MM.1S (cell line): Measurements from ENCODE around the gene TEX14.
A peak's percentile ranks its signal among the peaks of the same experiment; 100 is the strongest.

Experiments used
- DNase-seq: peaks from one replicate; pipeline ENCODE4 v3.0.0-alpha.2; 2015
- H2AFZ ChIP-seq: fragments of 300-600 bp; sonication (generic); 2 replicates; pipeline ENCODE4 v1.6.0; 2016; ENCODE audit warnings: antibody characterized with exemption, low read length
- H3F3A ChIP-seq: fragments of 300-600 bp; sonication (generic); 2 replicates; pipeline ENCODE4 v1.6.1; 2016; ENCODE audit warnings: mild to moderate bottlenecking, antibody characterized with exemption, low read length, moderate library complexity, mixed read lengths; ENCODE audit not compliant: insufficient read depth
- H3K27ac ChIP-seq: fragments of 300-600 bp; sonication (generic); 2 replicates; pipeline ENCODE4 v1.5.1; 2016; ENCODE audit warnings: mild to moderate bottlenecking, low read length
- H3K27me3 ChIP-seq: fragments of 300-600 bp; sonication (generic); replicated peaks from 2 replicates; pipeline ENCODE4 v1.6.0; 2016; ENCODE audit warnings: low read length; ENCODE audit not compliant: insufficient read depth
- H3K36me3 ChIP-seq: fragments of 300-600 bp; sonication (generic); replicated peaks from 2 replicates; pipeline ENCODE4 v1.6.1; 2016; ENCODE audit warnings: mild to moderate bottlenecking, low read length, mixed read lengths; ENCODE audit not compliant: insufficient read depth
- H3K4me1 ChIP-seq: fragments of 300-600 bp; sonication (generic); 2 replicates; pipeline ENCODE4 v1.6.1; 2016; ENCODE audit warnings: low read length, mixed read lengths
- H3K4me2 ChIP-seq: fragments of 300-600 bp; sonication (generic); 2 replicates; pipeline ENCODE4 v1.6.0; 2016; ENCODE audit warnings: low read depth, low read length
- H3K4me3 ChIP-seq: fragments of 300-600 bp; sonication (generic); 2 replicates; pipeline ENCODE4 v1.5.1; 2016; ENCODE audit warnings: low read length, mixed read lengths
- H3K79me2 ChIP-seq: fragments of 300-600 bp; sonication (generic); 2 replicates; pipeline ENCODE4 v1.6.1; 2016; ENCODE audit warnings: mixed run types, low read length, mixed read lengths
- H3K9ac ChIP-seq: fragments of 300-600 bp; sonication (generic); 2 replicates; pipeline ENCODE4 v1.6.1; 2016; ENCODE audit warnings: low read length, mixed read lengths
- H3K9me2 ChIP-seq: fragments of 300-600 bp; sonication (generic); replicated peaks from 2 replicates; pipeline ENCODE4 v1.6.1; 2016; ENCODE audit warnings: mild to moderate bottlenecking, low read length, mixed read lengths; ENCODE audit not compliant: insufficient read depth
- H3K9me3 ChIP-seq: fragments of 300-600 bp; sonication (generic); replicated peaks from 2 replicates; pipeline ENCODE4 v1.6.1; 2016; ENCODE audit warnings: mild to moderate bottlenecking, low read length, mixed read lengths; ENCODE audit not compliant: insufficient read depth
- H4K20me1 ChIP-seq: fragments of 300-600 bp; sonication (generic); 2 replicates; pipeline ENCODE4 v1.6.1; 2016; ENCODE audit warnings: mild to moderate bottlenecking, low read length, moderate library complexity, mixed read lengths; ENCODE audit not compliant: insufficient read depth
- EZH2 ChIP-seq: fragments of 300-600 bp; sonication (generic); optimal IDR thresholded peaks from 2 replicates; pipeline ENCODE3; 2017; ENCODE audit warnings: low read depth, mild to moderate bottlenecking, antibody characterized with exemption, low read length, mixed read lengths
- EZH2phosphoT487 ChIP-seq: fragments of 300-600 bp; sonication (generic); IDR thresholded peaks from 2 replicates; pipeline ENCODE4 v1.6.1; 2018; ENCODE audit warnings: antibody characterized with exemption, low read length
- TF ChIP-seq, protein P1 (sequence below): fragments of 300-600 bp; sonication (generic); IDR thresholded peaks from 2 replicates; pipeline ENCODE4 v1.5.1; 2016; ENCODE audit warnings: antibody characterized with exemption, low read length, mixed read lengths

The TEX14 gene

DNA sequence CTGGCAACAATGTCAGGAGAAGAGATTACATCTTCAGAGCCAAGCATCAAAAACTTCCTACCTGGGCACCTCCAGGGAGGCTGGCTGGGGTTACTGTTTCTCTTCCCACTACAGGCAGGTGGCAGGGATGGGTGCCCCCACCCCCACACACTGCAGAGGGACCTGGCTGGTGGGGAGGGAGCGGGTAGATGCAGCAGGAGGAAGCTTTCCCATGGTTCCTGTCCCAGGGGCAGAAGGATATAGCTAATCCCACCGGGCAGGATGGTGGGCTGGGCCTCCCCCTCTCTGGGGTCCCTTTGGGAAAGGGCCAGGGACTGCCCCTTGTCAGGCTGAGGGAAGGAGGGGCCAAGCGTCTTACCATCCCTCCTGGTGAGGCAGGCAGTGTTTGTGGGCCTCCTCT, 160.7 kb downstream of the TEX14 start:
- H3K9me2 ChIP-seq: no peaks in the 10 kb centered on the region
- peaks cover 32% of the 10 kb centered on the region for H3K27me3 ChIP-seq
- H2AFZ ChIP-seq: no peak overlapping the region
- H3K27ac ChIP-seq: no peak overlapping the region
- no peaks in the 10 kb centered on the region for H3K9me3 ChIP-seq
- TF ChIP-seq EZH2 (no peak), EZH2phosphoT487 (no peak)
- TF ChIP-seq, protein P1, sequence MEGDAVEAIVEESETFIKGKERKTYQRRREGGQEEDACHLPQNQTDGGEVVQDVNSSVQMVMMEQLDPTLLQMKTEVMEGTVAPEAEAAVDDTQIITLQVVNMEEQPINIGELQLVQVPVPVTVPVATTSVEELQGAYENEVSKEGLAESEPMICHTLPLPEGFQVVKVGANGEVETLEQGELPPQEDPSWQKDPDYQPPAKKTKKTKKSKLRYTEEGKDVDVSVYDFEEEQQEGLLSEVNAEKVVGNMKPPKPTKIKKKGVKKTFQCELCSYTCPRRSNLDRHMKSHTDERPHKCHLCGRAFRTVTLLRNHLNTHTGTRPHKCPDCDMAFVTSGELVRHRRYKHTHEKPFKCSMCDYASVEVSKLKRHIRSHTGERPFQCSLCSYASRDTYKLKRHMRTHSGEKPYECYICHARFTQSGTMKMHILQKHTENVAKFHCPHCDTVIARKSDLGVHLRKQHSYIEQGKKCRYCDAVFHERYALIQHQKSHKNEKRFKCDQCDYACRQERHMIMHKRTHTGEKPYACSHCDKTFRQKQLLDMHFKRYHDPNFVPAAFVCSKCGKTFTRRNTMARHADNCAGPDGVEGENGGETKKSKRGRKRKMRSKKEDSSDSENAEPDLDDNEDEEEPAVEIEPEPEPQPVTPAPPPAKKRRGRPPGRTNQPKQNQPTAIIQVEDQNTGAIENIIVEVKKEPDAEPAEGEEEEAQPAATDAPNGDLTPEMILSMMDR: no peak
- peaks cover 7% of the 10 kb centered on the region; the same call in 1 of the 2 replicates for H3K4me1 ChIP-seq
- no peaks in the 10 kb centered on the region for H3K79me2 ChIP-seq
- no peaks in the 10 kb centered on the region for H3F3A ChIP-seq
- peak overlapping the region; percentile 81; the same call in 1 of the 2 replicates for H3K4me2 ChIP-seq
- no peak overlapping the region for H3K9ac ChIP-seq
- no peaks in the 10 kb centered on the region for H4K20me1 ChIP-seq
- H3K36me3 ChIP-seq: no peaks in the 10 kb centered on the region
- DNase-seq: no peak
- no peak overlapping the region; the same call in 1 of the 2 replicates for H3K4me3 ChIP-seq

- DNase-seq: no peak
- Histone ChIP-seq H3K27me3 (peaks cover 32% of the 10 kb centered on the region), H3K9ac (no peak overlapping the region), H3K27ac (no peak overlapping the region), H3F3A (no peaks in the 10 kb centered on the region), H3K36me3 (no peaks in the 10 kb centered on the region), H2AFZ (no peak overlapping the region), H3K4me1 (peaks cover 7% of the 10 kb centered on the region; the same call in 1 of the 2 replicates), H3K4me3 (no peak overlapping the region), H4K20me1 (no peaks in the 10 kb centered on the region), H3K9me3 (no peaks in the 10 kb centered on the region), H3K79me2 (no peaks in the 10 kb centered on the region), H3K9me2 (no peaks in the 10 kb centered on the region), H3K4me2 (no peak overlapping the region)
- TF ChIP-seq EZH2phosphoT487 (no peak), EZH2 (no peak)
- TF ChIP-seq, protein P1: no peak
Measured at GRCh38 chr17:58530655-58531054, 161.2 kb downstream of the TEX14 start.

GRCh38 chr17:58529275-58529674, 162.6 kb downstream of the TEX14 start:
- DNase-seq: no peak
- Histone ChIP-seq H3K27ac (no peak overlapping the region), H3K4me2 (no peak overlapping the region), H3K27me3 (peaks cover 32% of the 10 kb centered on the region), H3K79me2 (no peaks in the 10 kb centered on the region), H3K9me2 (no peaks in the 10 kb centered on the region), H3F3A (no peaks in the 10 kb centered on the region), H3K4me1 (peaks cover 7% of the 10 kb centered on the region; the same call in 1 of the 2 replicates), H2AFZ (no peak overlapping the region), H3K9me3 (no peaks in the 10 kb centered on the region), H3K36me3 (no peaks in the 10 kb centered on the region), H3K9ac (no peak overlapping the region), H4K20me1 (no peaks in the 10 kb centered on the region), H3K4me3 (no peak overlapping the region)
- TF ChIP-seq EZH2phosphoT487 (no peak), EZH2 (no peak)
- TF ChIP-seq, protein P1: no peak
